GM10248 (cell line): ENCODE results near the gene SDHAF1.

Source experiments
- CTCF ChIA-PET: fragments of 300-600 bp; sonication (Branson Sonifier 250); formaldehyde crosslinking; extraction: SDS; loops from one replicate; lab custom pipeline; 2021; ENCODE audit warnings: antibody characterized with exemption; lab: Yijun Ruan, JAX
- POLR2A ChIA-PET: fragments of 350-650 bp; sonication (Branson Sonifier 250); formaldehyde crosslinking; extraction: SDS; loops from one replicate; lab custom pipeline; 2020; ENCODE audit warnings: antibody characterized with exemption; lab: Yijun Ruan, JAX
- DNase-seq: peaks from one replicate; pipeline ENCODE4 v3.0.0; 2012; ENCODE audit errors: extremely low spot score
- TF ChIP-seq, protein P1 (sequence below): IDR thresholded peaks from 2 replicates; pipeline ENCODE4 v1.5.1; 2012; ENCODE audit warnings: mild to moderate bottlenecking, low read depth; ENCODE audit errors: extremely low read depth, missing control alignments, control extremely low read depth

Gene SDHAF1

DNA sequence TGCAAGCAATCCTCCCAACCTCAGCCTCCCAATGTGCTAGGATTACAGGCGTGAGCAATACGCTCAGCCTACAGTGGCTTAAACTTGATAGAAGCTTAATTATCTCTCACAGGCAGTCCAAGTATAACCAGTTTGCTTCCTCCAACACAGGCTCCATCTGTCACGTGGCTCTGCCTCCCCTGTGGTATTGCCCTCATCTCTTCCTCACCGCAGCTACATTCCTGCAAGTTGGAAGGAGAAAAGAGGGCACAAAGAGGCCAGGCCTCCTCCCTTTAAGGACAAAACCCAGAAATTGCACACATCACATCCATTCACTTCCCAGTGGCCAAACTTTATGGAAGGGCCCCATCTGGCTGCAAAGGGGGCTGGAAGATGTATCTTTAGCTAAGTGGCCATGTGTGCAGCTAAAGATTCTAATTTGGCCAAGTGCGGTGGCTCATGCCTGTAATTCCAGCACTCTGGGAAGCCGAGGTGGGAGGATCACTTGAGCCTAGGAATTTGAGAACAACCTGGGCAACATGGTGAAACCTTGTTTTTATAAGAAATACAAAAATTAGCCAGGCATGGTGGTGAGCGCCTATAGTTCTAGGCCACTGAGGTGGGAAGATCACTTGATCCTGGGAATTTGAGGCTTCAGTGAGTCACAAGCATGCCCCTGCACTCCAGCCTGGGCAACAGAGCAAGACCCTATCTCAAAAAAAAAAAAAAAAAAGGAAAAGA lies 3.1 kb upstream of the SDHAF1 start:
- CTCF ChIA-PET: interaction anchor here (1.0 to 1.3 kb wide), 2 partner anchors 43 to 61 kb away, joined by 3 to 4 read pairs; no protein-coding TSS in a partner anchor
- POLR2A ChIA-PET: no interaction called here
- TF ChIP-seq, protein P1, sequence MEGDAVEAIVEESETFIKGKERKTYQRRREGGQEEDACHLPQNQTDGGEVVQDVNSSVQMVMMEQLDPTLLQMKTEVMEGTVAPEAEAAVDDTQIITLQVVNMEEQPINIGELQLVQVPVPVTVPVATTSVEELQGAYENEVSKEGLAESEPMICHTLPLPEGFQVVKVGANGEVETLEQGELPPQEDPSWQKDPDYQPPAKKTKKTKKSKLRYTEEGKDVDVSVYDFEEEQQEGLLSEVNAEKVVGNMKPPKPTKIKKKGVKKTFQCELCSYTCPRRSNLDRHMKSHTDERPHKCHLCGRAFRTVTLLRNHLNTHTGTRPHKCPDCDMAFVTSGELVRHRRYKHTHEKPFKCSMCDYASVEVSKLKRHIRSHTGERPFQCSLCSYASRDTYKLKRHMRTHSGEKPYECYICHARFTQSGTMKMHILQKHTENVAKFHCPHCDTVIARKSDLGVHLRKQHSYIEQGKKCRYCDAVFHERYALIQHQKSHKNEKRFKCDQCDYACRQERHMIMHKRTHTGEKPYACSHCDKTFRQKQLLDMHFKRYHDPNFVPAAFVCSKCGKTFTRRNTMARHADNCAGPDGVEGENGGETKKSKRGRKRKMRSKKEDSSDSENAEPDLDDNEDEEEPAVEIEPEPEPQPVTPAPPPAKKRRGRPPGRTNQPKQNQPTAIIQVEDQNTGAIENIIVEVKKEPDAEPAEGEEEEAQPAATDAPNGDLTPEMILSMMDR: no peak
- DNase-seq: no peak

DNA sequence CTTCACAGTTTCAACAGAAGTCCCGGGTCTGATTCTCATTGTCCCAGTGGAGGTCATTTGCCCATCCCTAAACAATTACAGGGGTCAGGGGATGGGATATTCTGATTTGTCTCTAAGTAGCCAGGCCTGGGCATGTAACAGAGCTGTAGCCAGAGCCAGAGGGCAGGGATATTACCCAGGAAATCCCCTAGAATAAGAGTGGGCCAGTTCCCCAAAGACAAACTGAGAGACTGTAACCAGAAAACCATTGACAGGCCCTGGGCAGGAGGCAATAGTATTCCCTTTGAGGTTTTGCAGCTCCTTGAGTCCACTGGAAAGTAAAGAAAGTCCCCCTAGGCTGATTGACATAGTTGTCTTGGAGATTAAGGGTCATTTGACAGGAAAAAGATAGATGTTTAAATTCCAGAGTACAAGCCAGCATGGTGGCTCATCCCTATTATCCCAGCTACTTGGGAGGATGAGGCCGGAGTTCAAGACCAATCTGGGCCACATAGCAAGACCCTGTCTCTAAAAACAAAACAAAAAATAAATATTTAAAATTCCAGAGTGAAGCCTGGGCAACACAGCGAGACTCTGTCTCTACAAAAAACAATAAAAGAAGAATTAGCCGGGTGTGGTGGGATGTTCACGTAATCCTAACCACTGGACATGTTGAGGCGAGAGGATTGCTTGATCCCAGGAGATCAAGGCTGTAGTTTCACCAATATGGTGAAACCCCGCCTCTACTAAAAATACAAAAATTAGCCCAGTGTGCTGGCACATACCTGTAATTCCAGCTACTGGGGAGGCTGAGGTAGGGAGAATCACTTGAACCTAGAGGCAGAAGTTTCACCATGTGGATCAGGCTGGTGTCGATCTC lies 1.9 kb upstream of the SDHAF1 start:
- POLR2A ChIA-PET: interaction anchor here (1.3 kb wide), 1 partner anchor 10 kb away, joined by 7 read pairs; no protein-coding TSS in a partner anchor

DNA sequence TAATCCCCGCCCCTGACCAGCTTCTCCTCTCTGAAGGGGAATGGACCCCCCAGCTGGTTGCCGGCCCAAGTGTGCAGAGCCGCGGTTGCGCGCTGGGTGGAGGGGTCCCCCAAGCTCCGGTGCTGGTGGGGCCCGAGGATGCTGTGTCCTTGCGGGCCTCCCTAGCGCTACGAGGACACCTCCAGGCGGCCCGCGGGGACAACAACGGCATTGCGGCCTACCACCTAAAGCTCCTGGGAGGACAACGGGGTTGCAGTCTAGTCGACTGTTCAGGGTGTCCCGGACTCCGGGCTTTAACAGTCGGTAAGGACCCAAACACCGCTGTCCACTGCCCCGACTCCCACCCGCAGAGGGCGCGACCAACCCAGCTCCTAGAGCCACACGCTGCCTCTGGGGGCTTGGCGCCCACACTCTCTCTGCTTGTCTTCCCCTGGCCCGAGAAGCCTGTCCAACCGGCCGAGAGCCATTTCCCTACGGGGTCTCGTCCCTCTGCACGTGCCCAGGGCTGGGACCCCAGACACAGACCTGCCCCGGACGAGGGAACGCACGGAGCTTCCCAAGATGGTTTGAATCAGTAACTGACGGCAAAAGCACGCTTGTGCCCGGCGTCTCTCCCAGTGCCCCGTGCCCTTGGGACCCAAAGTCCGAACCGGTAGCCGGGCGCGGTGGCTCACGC lies 927 bp upstream of the SDHAF1 start:
- TF ChIP-seq, protein P1: peak; percentile 8
- CTCF ChIA-PET: interaction anchor here (1.3 kb wide), 2 partner anchors 15 to 20 kb away, joined by 3 read pairs; partner anchors contain the start of genes ALKBH6 and SYNE4
- POLR2A ChIA-PET: interaction anchor here (1.3 kb wide), 1 partner anchor 9 kb away, joined by 7 read pairs; no protein-coding TSS in a partner anchor
- DNase-seq: peak; percentile 51

More for the DNA sequence above, 1.9 kb upstream of the SDHAF1 start:
- CTCF ChIA-PET: interaction anchor here (1.3 kb wide), 2 partner anchors 16 to 21 kb away, joined by 3 read pairs; partner anchors contain the start of genes ALKBH6 and SYNE4
- TF ChIP-seq, protein P1: no peak
- no peak for DNase-seq

DNA sequence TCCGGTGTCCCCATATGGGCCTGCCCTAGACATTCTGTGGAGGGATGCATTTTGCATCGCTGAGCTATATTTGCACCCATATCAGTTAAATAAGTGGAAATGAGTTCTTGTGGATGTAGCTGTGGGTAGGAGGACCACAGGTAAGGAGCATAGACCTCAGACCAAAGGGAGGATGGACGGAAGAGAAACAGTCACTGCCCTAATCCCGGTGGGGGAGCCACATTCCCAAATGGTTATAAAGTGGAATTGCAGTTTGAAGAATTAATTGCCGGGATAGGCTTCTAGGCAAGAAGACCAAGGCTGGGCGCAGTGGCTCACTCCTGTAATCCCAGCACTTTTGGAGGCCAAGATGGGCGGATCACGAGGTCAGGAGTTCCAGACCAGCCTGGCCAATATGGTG lies 1.8 kb downstream of the SDHAF1 start:
- TF ChIP-seq, protein P1: no peak
- CTCF ChIA-PET: interaction anchor here (1.9 kb wide), 1 partner anchor 131 kb away, joined by 4 read pairs; no protein-coding TSS in a partner anchor
- POLR2A ChIA-PET: no interaction called here
- DNase-seq: no peak

DNA sequence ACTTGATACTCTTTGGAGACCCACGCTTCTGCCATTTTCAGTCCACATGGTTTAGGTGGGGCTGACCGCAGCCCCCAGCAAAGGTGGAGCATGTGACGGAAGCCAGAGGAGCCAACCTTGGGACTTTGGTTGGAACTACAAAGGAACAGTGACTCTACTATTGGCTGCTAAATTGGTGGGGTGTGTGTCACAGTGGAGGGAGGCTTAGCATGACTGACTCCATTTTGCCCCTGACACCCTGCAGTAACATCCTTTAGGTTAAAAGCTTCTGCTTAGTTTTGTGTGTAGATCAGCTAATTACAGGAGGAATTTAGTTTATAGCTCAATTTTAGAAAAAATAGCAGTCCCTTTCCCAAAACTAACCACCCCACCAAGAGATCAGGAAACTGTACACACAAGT lies 6.6 kb downstream of the SDHAF1 start:
- CTCF ChIA-PET: no interaction called here
- POLR2A ChIA-PET: no interaction called here
- TF ChIP-seq, protein P1: no peak
- no peak for DNase-seq

DNA sequence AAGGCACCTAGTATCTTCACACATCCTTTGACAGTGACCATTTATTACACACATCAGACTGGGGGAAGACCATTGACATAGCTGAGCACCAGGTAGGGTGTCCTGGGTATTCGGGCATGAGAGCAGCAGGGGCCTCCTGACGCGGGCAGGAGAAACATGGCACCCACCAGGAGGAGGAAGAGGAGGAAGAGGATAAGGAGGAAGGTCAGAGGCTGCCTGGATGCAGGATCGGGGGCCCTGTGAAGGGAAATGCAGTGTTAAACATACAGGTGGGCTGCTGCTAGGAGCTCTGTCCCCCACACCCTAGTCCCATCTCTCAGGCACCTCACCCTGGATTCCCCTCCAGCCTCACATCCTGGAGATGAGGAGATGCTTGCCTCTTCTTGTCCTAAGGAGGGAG lies 8.3 kb downstream of the SDHAF1 start:
- TF ChIP-seq, protein P1: no peak
- POLR2A ChIA-PET: interaction anchor here (0.6 to 1.4 kb wide), 2 partner anchors 9 to 14 kb away, joined by 4 to 7 read pairs; no protein-coding TSS in a partner anchor
- CTCF ChIA-PET: interaction anchor here (0.7 to 1.8 kb wide), 2 partner anchors 9 to 11 kb away, joined by 3 to 5 read pairs; partner anchors contain the start of gene ALKBH6
- DNase-seq: no peak
